ENCODE data around the gene GALNT6. TPM values are rescaled to one million over a fixed set of nuclear protein-coding genes. Genes with fewer than 3 reads are reported as not detected.

The GALNT6 gene
- total and polyA plus RNA-seq, 2 donors (not counting 1 experiment from before 2014, with no cell fraction given), result 25.2 to 115 TPM

GRCh38 chr12:51434305-51434704 lies 43.1 kb upstream of the GALNT6 start:
- Histone ChIP-seq H3K4me3 (replicated peaks in 1 of 4; ENCODE audit: control extremely low read depth in 1 of 4, insufficient read depth in 1 of 4, low read depth in 3 of 4, low read length in 4 of 4) (no peak overlapping the region), H3K36me3 (ENCODE audit: control insufficient read depth, insufficient read depth, low read length) (no peaks in the 10 kb centered on the region), H4K20me1 (ENCODE audit: control insufficient read depth, extremely low read depth, insufficient read depth, low read length) (no peaks in the 10 kb centered on the region), H3K27ac (ENCODE audit: insufficient read depth, low read length) (no peak overlapping the region), H2AFZ (ENCODE audit: low read length) (no peak overlapping the region), H3K9me3 (ENCODE audit: control insufficient read depth, insufficient read depth, low read depth, low read length) (no peaks in the 10 kb centered on the region), H3K4me1 (ENCODE audit: control insufficient read depth, extremely low read depth, insufficient read depth, low read length) (peaks cover 2% of the 10 kb centered on the region), H3K9ac (ENCODE audit: insufficient read depth, low read length) (no peak overlapping the region), H3K27me3 (ENCODE audit: control insufficient read depth, insufficient read depth, low read length) (no peaks in the 10 kb centered on the region), H3K79me2 (ENCODE audit: control insufficient read depth, insufficient read depth, low read length) (no peaks in the 10 kb centered on the region), H3K4me2 (ENCODE audit: extremely low read depth, insufficient read depth, low read length) (no peak overlapping the region)
- TF ChIP-seq CTCF (conservative IDR thresholded peaks at IDR 0.05 in 1 of 2, IDR thresholded peaks at IDR 0.05 in 1 of 2; ENCODE audit: low read depth in 1 of 2, low read length in 2 of 2) (no peak), EZH2 (IDR thresholded peaks at IDR 0.05; ENCODE audit: low read length, missing control alignments) (no peak)
- DNase-seq (ENCODE audit: low read depth in 2 of 2), result peak in 1 of 2 donors; percentile 60

GRCh38 chr12:51432921-51433320 lies 41.7 kb upstream of the GALNT6 start:
- no peak overlapping the region for H2AFZ ChIP-seq (ENCODE audit: low read length)
- H3K79me2 ChIP-seq (ENCODE audit: control insufficient read depth, insufficient read depth, low read length), result no peaks in the 10 kb centered on the region
- no peaks in the 10 kb centered on the region for H3K9me3 ChIP-seq (ENCODE audit: control insufficient read depth, insufficient read depth, low read depth, low read length)
- H3K9ac ChIP-seq (ENCODE audit: insufficient read depth, low read length), result no peak overlapping the region
- H3K4me2 ChIP-seq (ENCODE audit: extremely low read depth, insufficient read depth, low read length), result no peak overlapping the region
- no peaks in the 10 kb centered on the region for H3K27me3 ChIP-seq (ENCODE audit: control insufficient read depth, insufficient read depth, low read length)
- H3K4me3 ChIP-seq (replicated peaks in 1 of 4; ENCODE audit: control extremely low read depth in 1 of 4, insufficient read depth in 1 of 4, low read depth in 3 of 4, low read length in 4 of 4), result no peak overlapping the region
- TF ChIP-seq EZH2 (IDR thresholded peaks at IDR 0.05; ENCODE audit: low read length, missing control alignments) (no peak), CTCF (conservative IDR thresholded peaks at IDR 0.05 in 1 of 2, IDR thresholded peaks at IDR 0.05 in 1 of 2; ENCODE audit: low read depth in 1 of 2, low read length in 2 of 2) (no peak)
- H3K4me1 ChIP-seq (ENCODE audit: control insufficient read depth, extremely low read depth, insufficient read depth, low read length), result peaks cover 2% of the 10 kb centered on the region
- no peak overlapping the region for H3K27ac ChIP-seq (ENCODE audit: insufficient read depth, low read length)
- DNase-seq (ENCODE audit: low read depth in 2 of 2), result no peak
- no peaks in the 10 kb centered on the region for H4K20me1 ChIP-seq (ENCODE audit: control insufficient read depth, extremely low read depth, insufficient read depth, low read length)
- no peaks in the 10 kb centered on the region for H3K36me3 ChIP-seq (ENCODE audit: control insufficient read depth, insufficient read depth, low read length)

- no peak overlapping the region for H2AFZ ChIP-seq (ENCODE audit: low read length)
Observed at GRCh38 chr12:51430196-51430895, 39.1 kb upstream of the GALNT6 start.

More at GRCh38 chr12:51430196-51430895, 39.1 kb upstream of the GALNT6 start:
- no peaks in the 10 kb centered on the region for H3K27me3 ChIP-seq (ENCODE audit: control insufficient read depth, insufficient read depth, low read length)
- H3K4me2 ChIP-seq (ENCODE audit: extremely low read depth, insufficient read depth, low read length), result no peak overlapping the region
- H3K4me1 ChIP-seq (ENCODE audit: control insufficient read depth, extremely low read depth, insufficient read depth, low read length), result peaks cover 4% of the 10 kb centered on the region
- H4K20me1 ChIP-seq (ENCODE audit: control insufficient read depth, extremely low read depth, insufficient read depth, low read length), result no peaks in the 10 kb centered on the region
- H3K79me2 ChIP-seq (ENCODE audit: control insufficient read depth, insufficient read depth, low read length), result peaks cover 2% of the 10 kb centered on the region
- no peak overlapping the region for H3K9ac ChIP-seq (ENCODE audit: insufficient read depth, low read length)
- H3K36me3 ChIP-seq (ENCODE audit: control insufficient read depth, insufficient read depth, low read length), result no peaks in the 10 kb centered on the region
- H3K4me3 ChIP-seq (replicated peaks in 1 of 4; ENCODE audit: control extremely low read depth in 1 of 4, insufficient read depth in 1 of 4, low read depth in 3 of 4, low read length in 4 of 4), result no peak overlapping the region
- no peaks in the 10 kb centered on the region for H3K9me3 ChIP-seq (ENCODE audit: control insufficient read depth, insufficient read depth, low read depth, low read length)
- H3K27ac ChIP-seq (ENCODE audit: insufficient read depth, low read length), result no peak overlapping the region
- TF ChIP-seq CTCF (conservative IDR thresholded peaks at IDR 0.05 in 1 of 2, IDR thresholded peaks at IDR 0.05 in 1 of 2; ENCODE audit: low read depth in 1 of 2, low read length in 2 of 2) (no peak), EZH2 (IDR thresholded peaks at IDR 0.05; ENCODE audit: low read length, missing control alignments) (no peak)
- no peak for DNase-seq (ENCODE audit: low read depth in 2 of 2)
